Measurements from ENCODE around the gene TROAP.

The TROAP gene

DNA sequence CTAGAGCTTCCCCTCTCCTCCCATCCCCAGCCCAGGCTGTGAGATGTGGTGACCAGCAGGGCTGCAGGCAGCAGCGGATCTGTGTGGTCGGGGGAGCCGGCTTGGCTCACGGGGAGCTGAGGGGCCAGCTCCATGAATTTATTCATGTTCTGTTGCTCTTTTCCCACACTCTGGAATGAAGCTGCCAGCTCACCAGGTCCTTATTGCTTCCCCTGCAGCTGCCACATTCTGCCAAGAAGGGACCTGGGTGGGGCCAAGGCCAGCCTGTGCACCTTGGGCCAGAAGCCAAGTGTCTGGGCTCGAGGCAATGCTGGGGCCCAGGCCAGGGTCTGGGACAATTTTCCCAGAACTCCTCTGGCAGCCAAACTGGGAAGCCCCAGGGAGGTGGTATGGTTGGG is 16.4 kb downstream of the TROAP start:
- Histone ChIP-seq H3K4me1 (ENCODE audit: control insufficient read depth, insufficient read depth, low read length) (peaks cover 9% of the 10 kb centered on the region; the same call in 1 of the 2 replicates), H3K36me3 (ENCODE audit: control insufficient read depth in 2 of 2, insufficient read depth in 1 of 2, low read length in 2 of 2) (no peaks in the 10 kb centered on the region), H3K27ac (ENCODE audit: extremely low read depth, low read depth, low read length) (no peak overlapping the region), H3K9me3 (ENCODE audit: control insufficient read depth, insufficient read depth, low read depth, low read length) (no peaks in the 10 kb centered on the region), H3K4me3 (ENCODE audit: low read depth, low read length) (no peak overlapping the region)
- ChIA-PET CTCF (interaction anchor here (0.7 to 11.4 kb wide), 4 partner anchors 8 to 53 kb away, joined by 4 to 185 read pairs (median 34); partner anchors contain the start of genes DNAJC22 and PRPH), POLR2A (interaction anchor here (0.5 to 1.3 kb wide), 3 partner anchors 8 to 17 kb away, joined by 3 to 6 read pairs (median 3); partner anchors contain the start of gene TROAP)
- no peak for TF ChIP-seq SALL2 (tag by site-specific recombination; IDR thresholded peaks at IDR 0.05; ENCODE audit: borderline replicate concordance)
- no peak for TF ChIP-seq GLI2 (tag by site-specific recombination; IDR thresholded peaks at IDR 0.05; ENCODE audit: borderline replicate concordance, low read depth)
- TF ChIP-seq ZNF146 (tag by site-specific recombination; IDR thresholded peaks at IDR 0.05), result no peak
- no peak for TF ChIP-seq ZFP37 (tag by site-specific recombination; IDR thresholded peaks at IDR 0.05)
- TF ChIP-seq SP3 (tag by site-specific recombination; IDR thresholded peaks at IDR 0.05), result no peak
- TF ChIP-seq ZNF114 (tag by site-specific recombination; IDR thresholded peaks at IDR 0.05), result no peak
- TF ChIP-seq, protein P1, sequence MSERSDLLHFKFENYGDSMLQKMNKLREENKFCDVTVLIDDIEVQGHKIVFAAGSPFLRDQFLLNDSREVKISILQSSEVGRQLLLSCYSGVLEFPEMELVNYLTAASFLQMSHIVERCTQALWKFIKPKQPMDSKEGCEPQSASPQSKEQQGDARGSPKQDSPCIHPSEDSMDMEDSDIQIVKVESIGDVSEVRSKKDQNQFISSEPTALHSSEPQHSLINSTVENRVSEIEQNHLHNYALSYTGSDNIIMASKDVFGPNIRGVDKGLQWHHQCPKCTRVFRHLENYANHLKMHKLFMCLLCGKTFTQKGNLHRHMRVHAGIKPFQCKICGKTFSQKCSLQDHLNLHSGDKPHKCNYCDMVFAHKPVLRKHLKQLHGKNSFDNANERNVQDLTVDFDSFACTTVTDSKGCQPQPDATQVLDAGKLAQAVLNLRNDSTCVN (tag by site-specific recombination; optimal IDR thresholded peaks at IDR 0.05), result no peak
- TF ChIP-seq ZNF549 (tag by site-specific recombination; IDR thresholded peaks at IDR 0.05), result no peak
- peak; percentile 51; the same call in 1 of the 2 replicates for TF ChIP-seq FEZF1 (tag by site-specific recombination; IDR thresholded peaks at IDR 0.05)
- no peak for TF ChIP-seq ZSCAN30 (tag by site-specific recombination; IDR thresholded peaks at IDR 0.05)
- no peak for TF ChIP-seq BCL11A (tag by site-specific recombination; IDR thresholded peaks at IDR 0.05; ENCODE audit: low read depth)
- TF ChIP-seq ZNF248 (tag by site-specific recombination; IDR thresholded peaks at IDR 0.05), result no peak
- no peak for TF ChIP-seq ZNF24 (tag by site-specific recombination; IDR thresholded peaks at IDR 0.05)
- no peak for TF ChIP-seq ZNF404 (tag by site-specific recombination; IDR thresholded peaks at IDR 0.05)
- TF ChIP-seq, protein P2, sequence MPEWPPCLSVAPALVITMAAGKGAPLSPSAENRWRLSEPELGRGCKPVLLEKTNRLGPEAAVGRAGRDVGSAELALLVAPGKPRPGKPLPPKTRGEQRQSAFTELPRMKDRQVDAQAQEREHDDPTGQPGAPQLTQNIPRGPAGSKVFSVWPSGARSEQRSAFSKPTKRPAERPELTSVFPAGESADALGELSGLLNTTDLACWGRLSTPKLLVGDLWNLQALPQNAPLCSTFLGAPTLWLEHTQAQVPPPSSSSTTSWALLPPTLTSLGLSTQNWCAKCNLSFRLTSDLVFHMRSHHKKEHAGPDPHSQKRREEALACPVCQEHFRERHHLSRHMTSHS (tag by site-specific recombination; IDR thresholded peaks at IDR 0.05), result no peak
- TF ChIP-seq ZNF843 (tag by site-specific recombination; IDR thresholded peaks at IDR 0.05), result no peak
- TF ChIP-seq ZNF626 (tag by site-specific recombination; IDR thresholded peaks at IDR 0.05), result no peak
- TF ChIP-seq ZNF654 (tag by site-specific recombination; IDR thresholded peaks at IDR 0.05; ENCODE audit: low read depth), result no peak
- TF ChIP-seq ZNF837 (tag by site-specific recombination; IDR thresholded peaks at IDR 0.05), result no peak
- TF ChIP-seq, protein P3, sequence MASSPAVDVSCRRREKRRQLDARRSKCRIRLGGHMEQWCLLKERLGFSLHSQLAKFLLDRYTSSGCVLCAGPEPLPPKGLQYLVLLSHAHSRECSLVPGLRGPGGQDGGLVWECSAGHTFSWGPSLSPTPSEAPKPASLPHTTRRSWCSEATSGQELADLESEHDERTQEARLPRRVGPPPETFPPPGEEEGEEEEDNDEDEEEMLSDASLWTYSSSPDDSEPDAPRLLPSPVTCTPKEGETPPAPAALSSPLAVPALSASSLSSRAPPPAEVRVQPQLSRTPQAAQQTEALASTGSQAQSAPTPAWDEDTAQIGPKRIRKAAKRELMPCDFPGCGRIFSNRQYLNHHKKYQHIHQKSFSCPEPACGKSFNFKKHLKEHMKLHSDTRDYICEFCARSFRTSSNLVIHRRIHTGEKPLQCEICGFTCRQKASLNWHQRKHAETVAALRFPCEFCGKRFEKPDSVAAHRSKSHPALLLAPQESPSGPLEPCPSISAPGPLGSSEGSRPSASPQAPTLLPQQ (tag by site-specific recombination; IDR thresholded peaks at IDR 0.05), result no peak
- TF ChIP-seq ZNF37A (tag by site-specific recombination; IDR thresholded peaks at IDR 0.05), result no peak
- TF ChIP-seq ZBTB17 (tag by site-specific recombination; IDR thresholded peaks at IDR 0.05), result 0 out of 2 replicates have a peak, but pooled peaks have one; percentile 9
- peak; percentile 49 for TF ChIP-seq ZNF600 (tag by site-specific recombination; IDR thresholded peaks at IDR 0.05)
- no peak for TF ChIP-seq ZNF133 (tag by site-specific recombination; IDR thresholded peaks at IDR 0.05)
- TF ChIP-seq ZNF548 (tag by site-specific recombination; IDR thresholded peaks at IDR 0.05), result no peak
- no peak for TF ChIP-seq ZSCAN23 (tag by site-specific recombination; IDR thresholded peaks at IDR 0.05)
- TF ChIP-seq, protein P4, sequence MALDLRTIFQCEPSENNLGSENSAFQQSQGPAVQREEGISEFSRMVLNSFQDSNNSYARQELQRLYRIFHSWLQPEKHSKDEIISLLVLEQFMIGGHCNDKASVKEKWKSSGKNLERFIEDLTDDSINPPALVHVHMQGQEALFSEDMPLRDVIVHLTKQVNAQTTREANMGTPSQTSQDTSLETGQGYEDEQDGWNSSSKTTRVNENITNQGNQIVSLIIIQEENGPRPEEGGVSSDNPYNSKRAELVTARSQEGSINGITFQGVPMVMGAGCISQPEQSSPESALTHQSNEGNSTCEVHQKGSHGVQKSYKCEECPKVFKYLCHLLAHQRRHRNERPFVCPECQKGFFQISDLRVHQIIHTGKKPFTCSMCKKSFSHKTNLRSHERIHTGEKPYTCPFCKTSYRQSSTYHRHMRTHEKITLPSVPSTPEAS (tag by site-specific recombination; IDR thresholded peaks at IDR 0.05), result no peak
- TF ChIP-seq, protein P5, sequence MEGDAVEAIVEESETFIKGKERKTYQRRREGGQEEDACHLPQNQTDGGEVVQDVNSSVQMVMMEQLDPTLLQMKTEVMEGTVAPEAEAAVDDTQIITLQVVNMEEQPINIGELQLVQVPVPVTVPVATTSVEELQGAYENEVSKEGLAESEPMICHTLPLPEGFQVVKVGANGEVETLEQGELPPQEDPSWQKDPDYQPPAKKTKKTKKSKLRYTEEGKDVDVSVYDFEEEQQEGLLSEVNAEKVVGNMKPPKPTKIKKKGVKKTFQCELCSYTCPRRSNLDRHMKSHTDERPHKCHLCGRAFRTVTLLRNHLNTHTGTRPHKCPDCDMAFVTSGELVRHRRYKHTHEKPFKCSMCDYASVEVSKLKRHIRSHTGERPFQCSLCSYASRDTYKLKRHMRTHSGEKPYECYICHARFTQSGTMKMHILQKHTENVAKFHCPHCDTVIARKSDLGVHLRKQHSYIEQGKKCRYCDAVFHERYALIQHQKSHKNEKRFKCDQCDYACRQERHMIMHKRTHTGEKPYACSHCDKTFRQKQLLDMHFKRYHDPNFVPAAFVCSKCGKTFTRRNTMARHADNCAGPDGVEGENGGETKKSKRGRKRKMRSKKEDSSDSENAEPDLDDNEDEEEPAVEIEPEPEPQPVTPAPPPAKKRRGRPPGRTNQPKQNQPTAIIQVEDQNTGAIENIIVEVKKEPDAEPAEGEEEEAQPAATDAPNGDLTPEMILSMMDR (tag by site-specific recombination; IDR thresholded peaks at IDR 0.05), result no peak
- no peak for TF ChIP-seq ZNF621 (tag by site-specific recombination; IDR thresholded peaks at IDR 0.05)
- TF ChIP-seq BCL11B (tag by site-specific recombination; IDR thresholded peaks at IDR 0.05; ENCODE audit: low read depth), result no peak
- peak; percentile 34; the same call in 1 of the 2 replicates for TF ChIP-seq ZBTB20 (tag by site-specific recombination; IDR thresholded peaks at IDR 0.05)
- TF ChIP-seq, protein P6, sequence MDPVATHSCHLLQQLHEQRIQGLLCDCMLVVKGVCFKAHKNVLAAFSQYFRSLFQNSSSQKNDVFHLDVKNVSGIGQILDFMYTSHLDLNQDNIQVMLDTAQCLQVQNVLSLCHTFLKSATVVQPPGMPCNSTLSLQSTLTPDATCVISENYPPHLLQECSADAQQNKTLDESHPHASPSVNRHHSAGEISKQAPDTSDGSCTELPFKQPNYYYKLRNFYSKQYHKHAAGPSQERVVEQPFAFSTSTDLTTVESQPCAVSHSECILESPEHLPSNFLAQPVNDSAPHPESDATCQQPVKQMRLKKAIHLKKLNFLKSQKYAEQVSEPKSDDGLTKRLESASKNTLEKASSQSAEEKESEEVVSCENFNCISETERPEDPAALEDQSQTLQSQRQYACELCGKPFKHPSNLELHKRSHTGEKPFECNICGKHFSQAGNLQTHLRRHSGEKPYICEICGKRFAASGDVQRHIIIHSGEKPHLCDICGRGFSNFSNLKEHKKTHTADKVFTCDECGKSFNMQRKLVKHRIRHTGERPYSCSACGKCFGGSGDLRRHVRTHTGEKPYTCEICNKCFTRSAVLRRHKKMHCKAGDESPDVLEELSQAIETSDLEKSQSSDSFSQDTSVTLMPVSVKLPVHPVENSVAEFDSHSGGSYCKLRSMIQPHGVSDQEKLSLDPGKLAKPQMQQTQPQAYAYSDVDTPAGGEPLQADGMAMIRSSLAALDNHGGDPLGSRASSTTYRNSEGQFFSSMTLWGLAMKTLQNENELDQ (tag by site-specific recombination; IDR thresholded peaks at IDR 0.05; ENCODE audit: low read depth), result no peak

All from HEK293 (cell line).